ENCODE data around the gene CRIP2.

DNA sequence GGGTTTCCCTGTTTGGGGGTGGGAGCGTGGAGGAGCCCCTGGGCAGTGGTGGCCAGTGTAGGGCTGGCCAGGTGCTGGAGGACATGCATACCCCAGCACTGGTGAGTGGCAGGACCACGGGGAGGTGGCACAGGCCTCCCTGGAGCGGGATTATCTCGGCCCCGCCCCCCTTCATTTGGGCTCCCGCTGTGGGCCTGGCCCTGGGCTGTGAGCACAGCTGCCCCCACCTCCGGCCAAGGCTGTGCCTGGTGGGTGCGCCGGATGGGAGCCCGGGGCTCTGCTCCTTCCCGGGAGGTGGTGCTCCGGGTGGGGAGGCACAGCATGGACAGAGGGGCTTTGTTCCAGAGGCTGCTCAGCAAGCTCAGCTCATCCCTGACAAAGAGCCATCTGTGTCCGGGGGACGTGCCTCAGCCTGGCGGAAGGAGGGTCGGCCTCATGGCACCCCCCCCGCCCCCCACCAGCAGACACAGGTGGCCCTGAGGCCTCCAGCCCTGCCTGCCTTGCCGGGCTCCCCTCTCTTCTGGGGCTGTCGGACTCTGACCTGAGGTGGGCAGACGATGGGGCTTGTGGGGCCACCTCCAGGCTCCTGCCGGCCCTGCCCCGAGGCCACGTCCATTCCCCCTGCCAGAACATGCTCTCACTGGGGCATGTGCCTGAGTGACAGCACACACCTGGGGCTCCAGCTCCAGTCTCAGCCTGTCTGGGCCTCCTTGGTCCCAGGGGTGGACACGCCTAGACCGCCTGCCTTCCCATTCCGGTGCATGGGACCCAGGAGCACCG is 24.8 kb downstream of the CRIP2 start:
- TF ChIP-seq CREB1 (IDR thresholded peaks at IDR 0.05) (no peak), PHF8 (conservative IDR thresholded peaks at IDR 0.05; ENCODE audit: low read depth, low read length) (no peak)
